DOHH2 (cell line): Measurements from ENCODE around the gene MTM1.

ENCODE experiments used
- H3F3A ChIP-seq: fragments of 200-600 bp; sonication (generic), shearing (Covaris generic); 2 replicates; pipeline ENCODE4 v1.6.0; 2016; ENCODE audit warnings: antibody characterized with exemption, mild to moderate bottlenecking; ENCODE audit not compliant: control insufficient read depth, insufficient read depth
- H3K27ac ChIP-seq: fragments of 200-600 bp; sonication (generic); 2 replicates; pipeline ENCODE4 v1.5.1; 2014; ENCODE audit warnings: low read depth, mild to moderate bottlenecking, low read length, moderate library complexity
- H3K27me3 ChIP-seq: fragments of 200-600 bp; sonication (generic); 2 replicates; pipeline ENCODE4 v1.6.1; 2014; ENCODE audit warnings: mild to moderate bottlenecking, low read length, mixed read lengths; ENCODE audit not compliant: control insufficient read depth
- H3K36me3 ChIP-seq: fragments of 200-600 bp; sonication (generic); 2 replicates; pipeline ENCODE4 v1.6.1; 2014; ENCODE audit warnings: mild to moderate bottlenecking, low read length, moderate library complexity, mixed read lengths; ENCODE audit not compliant: control insufficient read depth
- H3K4me1 ChIP-seq: fragments of 200-600 bp; sonication (generic); 2 replicates; pipeline ENCODE4 v1.6.1; 2014; ENCODE audit warnings: mild to moderate bottlenecking, low read length, mixed read lengths; ENCODE audit not compliant: control insufficient read depth
- H3K4me2 ChIP-seq: fragments of 200-600 bp; sonication (generic); 2 replicates; pipeline ENCODE4 v1.6.0; 2014; ENCODE audit warnings: mild to moderate bottlenecking, low read length, moderate library complexity
- H3K4me3 ChIP-seq: fragments of 200-600 bp; sonication (generic); 2 replicates; pipeline ENCODE4 v1.5.1; 2014; ENCODE audit warnings: mild to moderate bottlenecking, low read length, mixed read lengths
- H3K79me2 ChIP-seq: fragments of 200-600 bp; sonication (generic); 2 replicates; pipeline ENCODE4 v1.6.1; 2014; ENCODE audit warnings: mild to moderate bottlenecking, low read length, mixed read lengths; ENCODE audit not compliant: control insufficient read depth
- H3K9me2 ChIP-seq: fragments of 200-600 bp; sonication (generic); replicated peaks from 2 replicates; pipeline ENCODE4 v1.6.1; 2014; ENCODE audit warnings: mild to moderate bottlenecking, low read length, mixed read lengths; ENCODE audit not compliant: control insufficient read depth
- H3K9me3 ChIP-seq: fragments of 200-600 bp; sonication (generic); 2 replicates; pipeline ENCODE4 v1.6.1; 2014; ENCODE audit warnings: antibody characterized with exemption, low read length, mixed read lengths; ENCODE audit not compliant: control insufficient read depth, insufficient read depth
- H4K20me1 ChIP-seq: fragments of 200-600 bp; sonication (generic); 2 replicates; pipeline ENCODE4 v1.6.0; 2014; ENCODE audit warnings: low read depth, mild to moderate bottlenecking, antibody characterized with exemption, low read length, moderate library complexity; ENCODE audit not compliant: control insufficient read depth, insufficient read depth
- CTCF ChIP-seq: fragments of 200-600 bp; sonication (generic); IDR thresholded peaks from one replicate; pipeline ENCODE4 v1.5.1; 2014; ENCODE audit warnings: antibody characterized with exemption, mild to moderate bottlenecking, low read depth, low read length; ENCODE audit not compliant: poor library complexity, severe bottlenecking
- EZH2phosphoT487 ChIP-seq: fragments of 200-600 bp; sonication (generic); IDR thresholded peaks from 2 replicates; pipeline ENCODE4 v1.6.1; 2017; ENCODE audit warnings: borderline replicate concordance, mild to moderate bottlenecking, antibody characterized with exemption, low read length, moderate library complexity, mixed read lengths

MTM1 gene

GRCh38 chrX:150531467-150531866, 37.0 kb upstream of the MTM1 start:
- no peak overlapping the region for H3K4me2 ChIP-seq
- H3K4me1 ChIP-seq: no peaks in the 10 kb centered on the region
- TF ChIP-seq CTCF (no peak), EZH2phosphoT487 (no peak)
- no peak overlapping the region for H3K4me3 ChIP-seq
- H3K36me3 ChIP-seq: no peaks in the 10 kb centered on the region
- no peaks in the 10 kb centered on the region for H3K9me2 ChIP-seq
- no peak overlapping the region for H3K27ac ChIP-seq
- H3F3A ChIP-seq: no peaks in the 10 kb centered on the region
- H3K27me3 ChIP-seq: no peaks in the 10 kb centered on the region
- no peaks in the 10 kb centered on the region for H3K9me3 ChIP-seq
- H3K79me2 ChIP-seq: no peaks in the 10 kb centered on the region
- H4K20me1 ChIP-seq: no peaks in the 10 kb centered on the region

- Histone ChIP-seq H4K20me1 (no peaks in the 10 kb centered on the region), H3K4me2 (no peak overlapping the region), H3K4me1 (no peaks in the 10 kb centered on the region), H3K4me3 (no peak overlapping the region), H3K27me3 (no peaks in the 10 kb centered on the region), H3K36me3 (no peaks in the 10 kb centered on the region), H3K9me3 (no peaks in the 10 kb centered on the region), H3K79me2 (no peaks in the 10 kb centered on the region), H3K27ac (no peak overlapping the region), H3K9me2 (no peaks in the 10 kb centered on the region), H3F3A (no peaks in the 10 kb centered on the region)
- TF ChIP-seq EZH2phosphoT487 (no peak), CTCF (no peak)
Measured at GRCh38 chrX:150533863-150534262, 34.6 kb upstream of the MTM1 start.

- TF ChIP-seq CTCF (peak; percentile 28), EZH2phosphoT487 (no peak)
- Histone ChIP-seq H4K20me1 (no peaks in the 10 kb centered on the region), H3K27me3 (no peaks in the 10 kb centered on the region), H3K4me3 (no peak overlapping the region), H3K9me3 (no peaks in the 10 kb centered on the region), H3F3A (no peaks in the 10 kb centered on the region), H3K79me2 (no peaks in the 10 kb centered on the region), H3K4me1 (no peaks in the 10 kb centered on the region), H3K4me2 (no peak overlapping the region), H3K36me3 (no peaks in the 10 kb centered on the region), H3K27ac (no peak overlapping the region), H3K9me2 (no peaks in the 10 kb centered on the region)
Measured at GRCh38 chrX:150536455-150537116, 31.8 kb upstream of the MTM1 start.
